Fibroblast of lung (primary cell): Measurements from ENCODE around the gene MTX3.

Experiments
- EZH2 ChIP-seq: IDR thresholded peaks from 2 replicates; pipeline ENCODE4 v1.5.1; 2012; ENCODE audit warnings: low read length, control low read depth, mild to moderate bottlenecking; ENCODE audit errors: missing control alignments
- TF ChIP-seq, protein P1 (sequence below), 2 donors: IDR thresholded peaks in 1 of 2; conservative IDR thresholded peaks in 1 of 2; 1 replicate in 1 of 2; 2 replicates in 1 of 2; pipeline ENCODE4 v1.5.1; 2011 to 2012; ENCODE audit warnings: low read length in 2 of 2, control low read depth in 1 of 2, inconsistent platforms in 1 of 2, low read depth in 1 of 2, mild to moderate bottlenecking in 1 of 2

DNA sequence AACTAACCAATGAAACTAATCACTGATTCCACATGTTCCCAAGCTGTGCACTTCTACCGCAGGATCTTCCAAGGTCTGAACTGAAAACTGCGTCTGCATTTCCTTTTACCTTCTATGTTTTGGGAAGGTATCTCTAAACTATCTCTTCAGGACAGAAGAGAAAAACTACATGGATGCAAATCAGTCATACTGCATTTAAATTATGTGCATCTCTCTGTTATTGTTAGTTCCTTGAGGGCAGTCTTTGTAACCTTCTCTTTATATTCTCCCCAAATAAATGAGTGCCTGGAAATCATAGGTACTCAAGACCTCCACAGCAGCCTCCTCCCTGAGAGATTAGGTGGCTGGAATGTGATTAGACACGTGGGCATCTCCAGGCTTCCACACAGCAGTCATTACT, 17.1 kb downstream of the MTX3 start:
- TF ChIP-seq, protein P1, sequence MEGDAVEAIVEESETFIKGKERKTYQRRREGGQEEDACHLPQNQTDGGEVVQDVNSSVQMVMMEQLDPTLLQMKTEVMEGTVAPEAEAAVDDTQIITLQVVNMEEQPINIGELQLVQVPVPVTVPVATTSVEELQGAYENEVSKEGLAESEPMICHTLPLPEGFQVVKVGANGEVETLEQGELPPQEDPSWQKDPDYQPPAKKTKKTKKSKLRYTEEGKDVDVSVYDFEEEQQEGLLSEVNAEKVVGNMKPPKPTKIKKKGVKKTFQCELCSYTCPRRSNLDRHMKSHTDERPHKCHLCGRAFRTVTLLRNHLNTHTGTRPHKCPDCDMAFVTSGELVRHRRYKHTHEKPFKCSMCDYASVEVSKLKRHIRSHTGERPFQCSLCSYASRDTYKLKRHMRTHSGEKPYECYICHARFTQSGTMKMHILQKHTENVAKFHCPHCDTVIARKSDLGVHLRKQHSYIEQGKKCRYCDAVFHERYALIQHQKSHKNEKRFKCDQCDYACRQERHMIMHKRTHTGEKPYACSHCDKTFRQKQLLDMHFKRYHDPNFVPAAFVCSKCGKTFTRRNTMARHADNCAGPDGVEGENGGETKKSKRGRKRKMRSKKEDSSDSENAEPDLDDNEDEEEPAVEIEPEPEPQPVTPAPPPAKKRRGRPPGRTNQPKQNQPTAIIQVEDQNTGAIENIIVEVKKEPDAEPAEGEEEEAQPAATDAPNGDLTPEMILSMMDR (conservative IDR thresholded peaks at IDR 0.05 in 1 of 2, IDR thresholded peaks at IDR 0.05 in 1 of 2; ENCODE audit: low read depth in 1 of 2, low read length in 2 of 2), result no peak
- TF ChIP-seq EZH2, result no peak
